ENCODE results near the gene PDCD11. TPM values are rescaled to one million over a fixed set of nuclear protein-coding genes. Genes with fewer than 3 reads are reported as not detected.

The PDCD11 gene
- total RNA-seq, 1 experiment from 2014 or later = 33.0 TPM

DNA sequence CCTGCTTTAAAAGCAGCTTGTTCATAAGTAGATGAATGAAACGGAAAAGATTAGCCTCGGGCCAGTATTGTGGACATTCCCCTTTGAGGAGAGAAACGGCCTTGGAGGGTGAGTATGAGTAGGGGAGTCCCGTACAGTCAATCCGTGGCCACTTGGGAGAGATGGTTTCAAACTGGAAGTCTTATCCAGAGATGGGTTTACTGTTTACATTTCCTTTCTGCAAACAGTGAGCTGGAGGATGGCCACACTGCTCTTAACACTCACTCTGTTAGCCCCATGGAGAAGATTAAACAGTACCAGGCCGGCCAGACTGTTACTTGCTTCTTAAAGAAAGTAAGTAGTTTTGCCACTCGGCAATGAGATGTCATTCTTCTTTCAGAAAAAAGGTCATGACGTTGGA, 35.5 kb downstream of the PDCD11 start:
- CTCF ChIA-PET = no interaction called here

DNA sequence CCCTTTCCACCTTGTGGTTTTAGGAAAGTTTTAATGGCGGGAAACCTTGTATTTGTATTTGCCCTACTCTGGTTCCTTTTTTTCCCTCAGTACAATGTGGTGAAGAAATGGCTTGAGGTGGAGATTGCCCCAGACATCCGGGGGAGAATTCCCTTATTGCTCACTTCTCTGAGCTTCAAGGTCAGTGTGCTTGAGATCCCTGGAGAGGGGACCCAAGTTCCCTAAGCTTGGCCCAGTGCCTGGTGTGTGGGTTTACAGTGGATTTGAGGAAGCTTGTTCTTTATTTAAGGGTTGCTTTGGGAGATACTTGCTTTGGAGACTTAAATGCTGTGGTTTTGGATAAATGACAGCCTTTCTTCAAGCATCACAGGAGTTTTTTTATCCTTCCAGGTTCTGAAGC, 37.4 kb downstream of the PDCD11 start:
- no peak overlapping the region for H3K4me3 Mint-ChIP-seq (ENCODE audit: low read depth, unreplicated experiment)
- BruUV-seq (replicated peaks) = no TSS peak
- H3K36me3 Mint-ChIP-seq (ENCODE audit: insufficient read depth, unreplicated experiment) = peaks cover 50% of the 10 kb centered on the region
- H3K9me3 Mint-ChIP-seq (ENCODE audit: low read depth, unreplicated experiment) = no peaks in the 10 kb centered on the region
- TF ChIP-seq CTCF (IDR thresholded peaks at IDR 0.05; ENCODE audit: unreplicated experiment) = no peak
- intact Hi-C loops (cut with micrococcal nuclease; ENCODE audit: unreplicated experiment) = no loop called here
- CTCF ChIA-PET = no interaction called here
- no peak for DNase-seq
- H3K27me3 Mint-ChIP-seq (ENCODE audit: unreplicated experiment) = no peaks in the 10 kb centered on the region
- no peak overlapping the region for H3K27ac Mint-ChIP-seq (ENCODE audit: unreplicated experiment)
- no peaks in the 10 kb centered on the region for H3K4me1 Mint-ChIP-seq (ENCODE audit: low read depth, unreplicated experiment)

More for the DNA sequence above, 35.5 kb downstream of the PDCD11 start:
- Mint-ChIP-seq H3K4me3 (ENCODE audit: low read depth, unreplicated experiment) (no peak overlapping the region), H3K27me3 (ENCODE audit: unreplicated experiment) (no peaks in the 10 kb centered on the region), H3K9me3 (ENCODE audit: low read depth, unreplicated experiment) (no peaks in the 10 kb centered on the region), H3K36me3 (ENCODE audit: insufficient read depth, unreplicated experiment) (peaks cover 44% of the 10 kb centered on the region), H3K4me1 (ENCODE audit: low read depth, unreplicated experiment) (no peaks in the 10 kb centered on the region), H3K27ac (ENCODE audit: unreplicated experiment) (no peak overlapping the region)
- BruUV-seq (replicated peaks) = no TSS peak
- DNase-seq = no peak
- intact Hi-C loops (cut with micrococcal nuclease; ENCODE audit: unreplicated experiment) = no loop called here
- no peak for TF ChIP-seq CTCF (IDR thresholded peaks at IDR 0.05; ENCODE audit: unreplicated experiment)

GRCh38 chr10:103439776-103440175, 43.4 kb downstream of the PDCD11 start:
- no peak overlapping the region for H3K27ac Mint-ChIP-seq (ENCODE audit: unreplicated experiment)
- peaks cover 39% of the 10 kb centered on the region for H3K36me3 Mint-ChIP-seq (ENCODE audit: insufficient read depth, unreplicated experiment)
- H3K27me3 Mint-ChIP-seq (ENCODE audit: unreplicated experiment) = no peaks in the 10 kb centered on the region
- no peaks in the 10 kb centered on the region for H3K4me1 Mint-ChIP-seq (ENCODE audit: low read depth, unreplicated experiment)
- no peak for TF ChIP-seq CTCF (IDR thresholded peaks at IDR 0.05; ENCODE audit: unreplicated experiment)
- no TSS peak for BruUV-seq (replicated peaks)
- DNase-seq = no peak
- H3K9me3 Mint-ChIP-seq (ENCODE audit: low read depth, unreplicated experiment) = no peaks in the 10 kb centered on the region
- CTCF ChIA-PET = no interaction called here
- intact Hi-C loops (cut with micrococcal nuclease; ENCODE audit: unreplicated experiment) = no loop called here
- H3K4me3 Mint-ChIP-seq (ENCODE audit: low read depth, unreplicated experiment) = no peak overlapping the region

DNA sequence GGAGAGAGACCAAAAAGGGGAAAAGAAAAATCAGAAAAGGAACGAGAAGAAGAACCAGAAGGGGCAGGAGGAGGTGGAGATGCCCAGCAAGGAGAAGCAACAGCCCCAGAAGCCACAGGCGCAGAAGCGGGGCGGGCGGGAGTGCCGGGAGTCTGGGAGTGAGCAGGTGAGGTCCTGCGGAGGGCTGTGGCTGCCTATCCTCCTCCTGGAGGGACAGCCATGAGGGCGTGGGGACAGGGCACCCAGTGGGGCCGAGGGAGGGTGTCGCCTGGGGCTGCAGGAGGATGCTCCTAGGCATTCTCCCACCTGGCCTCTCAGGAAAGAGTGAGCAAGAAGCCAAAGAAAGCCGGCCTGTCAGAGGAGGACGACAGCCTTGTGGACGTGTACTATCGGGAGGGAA, 44.0 kb downstream of the PDCD11 start:
- no peak for TF ChIP-seq CTCF (IDR thresholded peaks at IDR 0.05; ENCODE audit: unreplicated experiment)
- Mint-ChIP-seq H3K4me3 (ENCODE audit: low read depth, unreplicated experiment) (no peak overlapping the region), H3K36me3 (ENCODE audit: insufficient read depth, unreplicated experiment) (peaks cover 39% of the 10 kb centered on the region), H3K9me3 (ENCODE audit: low read depth, unreplicated experiment) (no peaks in the 10 kb centered on the region), H3K27ac (ENCODE audit: unreplicated experiment) (no peak overlapping the region), H3K4me1 (ENCODE audit: low read depth, unreplicated experiment) (no peaks in the 10 kb centered on the region), H3K27me3 (ENCODE audit: unreplicated experiment) (no peaks in the 10 kb centered on the region)
- DNase-seq = no peak
- intact Hi-C loops (cut with micrococcal nuclease; ENCODE audit: unreplicated experiment) = no loop called here
- TSS peak; percentile 26 for BruUV-seq (replicated peaks)
- CTCF ChIA-PET = no interaction called here

- no peaks in the 10 kb centered on the region for H3K9me3 Mint-ChIP-seq (ENCODE audit: low read depth, unreplicated experiment)
- H3K4me3 Mint-ChIP-seq (ENCODE audit: low read depth, unreplicated experiment) = no peak overlapping the region
- CTCF ChIA-PET = no interaction called here
- H3K27me3 Mint-ChIP-seq (ENCODE audit: unreplicated experiment) = no peaks in the 10 kb centered on the region
- no peak overlapping the region for H3K27ac Mint-ChIP-seq (ENCODE audit: unreplicated experiment)
- H3K36me3 Mint-ChIP-seq (ENCODE audit: insufficient read depth, unreplicated experiment) = peaks cover 38% of the 10 kb centered on the region
- no peaks in the 10 kb centered on the region for H3K4me1 Mint-ChIP-seq (ENCODE audit: low read depth, unreplicated experiment)
- intact Hi-C loops (cut with micrococcal nuclease; ENCODE audit: unreplicated experiment) = no loop called here
- DNase-seq = no peak
- no peak for TF ChIP-seq CTCF (IDR thresholded peaks at IDR 0.05; ENCODE audit: unreplicated experiment)
- BruUV-seq (replicated peaks) = no TSS peak
Observed at GRCh38 chr10:103441206-103441605, 44.8 kb downstream of the PDCD11 start.
